K562 (cell line): ENCODE results near the gene ARHGAP22.

Experiments
- CHD1 ChIP-seq: fragments of 200-600 bp; sonication (generic); IDR thresholded peaks from one replicate; pipeline ENCODE4 v1.6.1; 2012; ENCODE audit warnings: mild to moderate bottlenecking, moderate library complexity, low read length, inconsistent platforms
- CHD4 ChIP-seq: fragments of 200-600 bp; sonication (generic); IDR thresholded peaks from 3 replicates; pipeline ENCODE4 v1.6.1; 2012; ENCODE audit warnings: low read depth, mild to moderate bottlenecking, mixed read lengths, low read length, inconsistent platforms; ENCODE audit not compliant: insufficient read depth, insufficient replicate concordance, poor library complexity, severe bottlenecking
- GABPB1 ChIP-seq: sonication (generic); formaldehyde crosslinking; IDR thresholded peaks from 2 replicates; pipeline ENCODE4 v1.8.0; 2022; ENCODE audit warnings: mild to moderate bottlenecking, missing genetic modification reagents
- HMG20B ChIP-seq: fragments of 250-450 bp; sonication (Bioruptor Pico); IDR thresholded peaks from 2 replicates; pipeline ENCODE4 v1.5.0; 2021; ENCODE audit warnings: mild to moderate bottlenecking
- JUN ChIP-seq, 2 experiments: sonication (generic) in 1 of 2; formaldehyde crosslinking in 1 of 2; IDR thresholded peaks; 2 replicates each; pipeline versions ENCODE4 v1.6.1 to v1.8.0; 2012 to 2022; ENCODE audit warnings: borderline replicate concordance in 2 of 2, mild to moderate bottlenecking in 2 of 2, improper control_type of control experiment in 1 of 2, low read depth in 1 of 2, low read length in 1 of 2, missing genetic modification reagents in 1 of 2
- JUND ChIP-seq, 2 experiments: IDR thresholded peaks; 2 replicates in 1 of 2; 3 replicates in 1 of 2; pipeline ENCODE4 v1.6.1; 2011; ENCODE audit warnings: borderline replicate concordance in 2 of 2, low read depth in 2 of 2, low read length in 2 of 2, improper control_type of control experiment in 1 of 2, missing biosample characterization in 1 of 2, missing genetic modification characterization in 1 of 2, missing genetic modification reagents in 1 of 2
- SNIP1 ChIP-seq: fragments of 450-650 bp; IDR thresholded peaks from 2 replicates; pipeline ENCODE4 v1.7.1; 2017; ENCODE audit warnings: low read depth, mild to moderate bottlenecking
- ZFX ChIP-seq: sonication (generic); formaldehyde crosslinking; IDR thresholded peaks from 2 replicates; pipeline ENCODE4 v1.8.0; 2022; ENCODE audit warnings: mild to moderate bottlenecking, missing genetic modification reagents, moderate library complexity
- TF ChIP-seq, protein P1 (sequence below): fragments of 450-650 bp; IDR thresholded peaks from 2 replicates; pipeline ENCODE4 v1.6.1; 2016; ENCODE audit warnings: missing biosample characterization, missing genetic modification characterization
- TF ChIP-seq, protein P2 (sequence below): sonication (generic); formaldehyde crosslinking; IDR thresholded peaks from 2 replicates; pipeline ENCODE4 v1.5.0; 2020; ENCODE audit warnings: missing genetic modification reagents
- TF ChIP-seq, protein P3 (sequence below): fragments of 250-450 bp; sonication (Bioruptor Pico); IDR thresholded peaks from 2 replicates; pipeline ENCODE4 v1.5.1; 2021; ENCODE audit warnings: mild to moderate bottlenecking
- TF ChIP-seq, protein P4 (sequence below), 3 experiments: IDR thresholded peaks in 2 of 3; conservative IDR thresholded peaks in 1 of 3; 2 replicates each; pipeline ENCODE4 v1.5.1; 2011 to 2012; ENCODE audit warnings: low read length in 3 of 3, mild to moderate bottlenecking in 3 of 3, control low read depth in 2 of 3, improper control_type of control experiment in 1 of 3, inconsistent platforms in 1 of 3, low read depth in 1 of 3, mixed read lengths in 1 of 3, moderate library complexity in 1 of 3; ENCODE audit not compliant: insufficient read depth in 2 of 3
- TF ChIP-seq, protein P5 (sequence below): sonication (generic); formaldehyde crosslinking; IDR thresholded peaks from 2 replicates; pipeline ENCODE4 v1.9.0; 2022; ENCODE audit warnings: mild to moderate bottlenecking, missing genetic modification reagents

DNA sequence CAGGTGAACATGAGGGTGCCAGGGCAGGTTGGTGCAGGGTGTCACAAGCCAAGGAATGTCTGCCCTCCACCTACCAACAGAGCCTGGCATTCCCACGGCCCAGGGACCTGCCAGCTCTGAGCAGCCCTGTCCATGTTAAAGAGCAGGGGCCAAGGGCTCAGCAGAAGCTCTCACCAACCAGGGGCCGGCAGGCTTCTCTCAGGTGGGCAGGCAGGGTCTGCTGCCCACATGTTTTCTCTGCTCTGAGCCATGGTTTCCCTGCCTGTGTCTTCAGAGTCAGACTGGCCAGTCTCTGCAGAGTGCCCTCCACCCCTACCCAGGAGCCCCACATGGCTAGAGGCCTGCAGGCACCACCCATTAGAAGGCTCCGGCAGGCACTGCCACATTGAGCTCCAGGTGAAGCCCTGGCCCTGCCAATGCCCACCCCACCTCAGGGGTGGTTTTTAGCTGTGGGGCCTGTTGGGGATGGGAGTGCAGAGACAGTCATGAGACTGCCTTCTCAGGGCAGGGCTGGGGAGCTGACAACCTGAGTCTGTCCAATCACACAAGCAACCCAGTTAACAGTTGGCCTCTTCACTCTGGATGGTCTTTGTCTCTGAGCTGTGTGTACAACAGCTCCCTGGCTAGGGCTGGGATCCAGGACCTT, 135.9 kb downstream of the ARHGAP22 start:
- TF ChIP-seq JUN (IDR thresholded peaks at IDR 0.05; ENCODE audit: borderline replicate concordance, low read depth, low read length) (no peak), JUN (CRISPR knock-in tag; IDR thresholded peaks at IDR 0.05; ENCODE audit: borderline replicate concordance) (no peak), CHD1 (no peak), CHD4 (no peak), HMG20B (CRISPR knock-in tag) (no peak), SNIP1 (no peak), GABPB1 (CRISPR knock-in tag) (peak; percentile 53; the same call in 1 of the 2 replicates), ZFX (CRISPR knock-in tag) (no peak; the same call in 1 of the 2 replicates), JUND (IDR thresholded peaks at IDR 0.05; ENCODE audit: borderline replicate concordance, low read depth, low read length) (no peak), JUND (tag; IDR thresholded peaks at IDR 0.05; ENCODE audit: borderline replicate concordance, low read depth, low read length) (no peak)
- TF ChIP-seq, protein P1, sequence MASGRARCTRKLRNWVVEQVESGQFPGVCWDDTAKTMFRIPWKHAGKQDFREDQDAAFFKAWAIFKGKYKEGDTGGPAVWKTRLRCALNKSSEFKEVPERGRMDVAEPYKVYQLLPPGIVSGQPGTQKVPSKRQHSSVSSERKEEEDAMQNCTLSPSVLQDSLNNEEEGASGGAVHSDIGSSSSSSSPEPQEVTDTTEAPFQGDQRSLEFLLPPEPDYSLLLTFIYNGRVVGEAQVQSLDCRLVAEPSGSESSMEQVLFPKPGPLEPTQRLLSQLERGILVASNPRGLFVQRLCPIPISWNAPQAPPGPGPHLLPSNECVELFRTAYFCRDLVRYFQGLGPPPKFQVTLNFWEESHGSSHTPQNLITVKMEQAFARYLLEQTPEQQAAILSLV = no peak
- TF ChIP-seq, protein P2, sequence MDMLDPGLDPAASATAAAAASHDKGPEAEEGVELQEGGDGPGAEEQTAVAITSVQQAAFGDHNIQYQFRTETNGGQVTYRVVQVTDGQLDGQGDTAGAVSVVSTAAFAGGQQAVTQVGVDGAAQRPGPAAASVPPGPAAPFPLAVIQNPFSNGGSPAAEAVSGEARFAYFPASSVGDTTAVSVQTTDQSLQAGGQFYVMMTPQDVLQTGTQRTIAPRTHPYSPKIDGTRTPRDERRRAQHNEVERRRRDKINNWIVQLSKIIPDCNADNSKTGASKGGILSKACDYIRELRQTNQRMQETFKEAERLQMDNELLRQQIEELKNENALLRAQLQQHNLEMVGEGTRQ = no peak
- TF ChIP-seq, protein P3, sequence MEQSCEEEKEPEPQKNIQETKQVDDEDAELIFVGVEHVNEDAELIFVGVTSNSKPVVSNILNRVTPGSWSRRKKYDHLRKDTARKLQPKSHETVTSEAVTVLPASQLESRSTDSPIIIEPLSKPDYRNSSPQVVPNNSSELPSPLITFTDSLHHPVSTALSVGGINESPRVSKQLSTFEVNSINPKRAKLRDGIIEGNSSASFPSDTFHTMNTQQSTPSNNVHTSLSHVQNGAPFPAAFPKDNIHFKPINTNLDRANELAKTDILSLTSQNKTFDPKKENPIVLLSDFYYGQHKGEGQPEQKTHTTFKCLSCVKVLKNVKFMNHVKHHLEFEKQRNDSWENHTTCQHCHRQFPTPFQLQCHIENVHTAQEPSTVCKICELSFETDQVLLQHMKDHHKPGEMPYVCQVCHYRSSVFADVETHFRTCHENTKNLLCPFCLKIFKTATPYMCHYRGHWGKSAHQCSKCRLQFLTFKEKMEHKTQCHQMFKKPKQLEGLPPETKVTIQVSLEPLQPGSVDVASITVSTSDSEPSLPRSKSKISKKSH (CRISPR knock-in tag) = no peak; the same call in 1 of the 2 replicates
- TF ChIP-seq, protein P4, sequence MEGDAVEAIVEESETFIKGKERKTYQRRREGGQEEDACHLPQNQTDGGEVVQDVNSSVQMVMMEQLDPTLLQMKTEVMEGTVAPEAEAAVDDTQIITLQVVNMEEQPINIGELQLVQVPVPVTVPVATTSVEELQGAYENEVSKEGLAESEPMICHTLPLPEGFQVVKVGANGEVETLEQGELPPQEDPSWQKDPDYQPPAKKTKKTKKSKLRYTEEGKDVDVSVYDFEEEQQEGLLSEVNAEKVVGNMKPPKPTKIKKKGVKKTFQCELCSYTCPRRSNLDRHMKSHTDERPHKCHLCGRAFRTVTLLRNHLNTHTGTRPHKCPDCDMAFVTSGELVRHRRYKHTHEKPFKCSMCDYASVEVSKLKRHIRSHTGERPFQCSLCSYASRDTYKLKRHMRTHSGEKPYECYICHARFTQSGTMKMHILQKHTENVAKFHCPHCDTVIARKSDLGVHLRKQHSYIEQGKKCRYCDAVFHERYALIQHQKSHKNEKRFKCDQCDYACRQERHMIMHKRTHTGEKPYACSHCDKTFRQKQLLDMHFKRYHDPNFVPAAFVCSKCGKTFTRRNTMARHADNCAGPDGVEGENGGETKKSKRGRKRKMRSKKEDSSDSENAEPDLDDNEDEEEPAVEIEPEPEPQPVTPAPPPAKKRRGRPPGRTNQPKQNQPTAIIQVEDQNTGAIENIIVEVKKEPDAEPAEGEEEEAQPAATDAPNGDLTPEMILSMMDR (IDR thresholded peaks at IDR 0.05 in 2 of 3, conservative IDR thresholded peaks at IDR 0.05 in 1 of 3; ENCODE audit: insufficient read depth in 2 of 3, low read depth in 1 of 3, low read length in 3 of 3) = no peak
- TF ChIP-seq, protein P5, sequence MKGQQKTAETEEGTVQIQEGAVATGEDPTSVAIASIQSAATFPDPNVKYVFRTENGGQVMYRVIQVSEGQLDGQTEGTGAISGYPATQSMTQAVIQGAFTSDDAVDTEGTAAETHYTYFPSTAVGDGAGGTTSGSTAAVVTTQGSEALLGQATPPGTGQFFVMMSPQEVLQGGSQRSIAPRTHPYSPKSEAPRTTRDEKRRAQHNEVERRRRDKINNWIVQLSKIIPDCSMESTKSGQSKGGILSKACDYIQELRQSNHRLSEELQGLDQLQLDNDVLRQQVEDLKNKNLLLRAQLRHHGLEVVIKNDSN (CRISPR knock-in tag) = no peak
